ENCODE measurements around the gene SPOCK3.

DNA sequence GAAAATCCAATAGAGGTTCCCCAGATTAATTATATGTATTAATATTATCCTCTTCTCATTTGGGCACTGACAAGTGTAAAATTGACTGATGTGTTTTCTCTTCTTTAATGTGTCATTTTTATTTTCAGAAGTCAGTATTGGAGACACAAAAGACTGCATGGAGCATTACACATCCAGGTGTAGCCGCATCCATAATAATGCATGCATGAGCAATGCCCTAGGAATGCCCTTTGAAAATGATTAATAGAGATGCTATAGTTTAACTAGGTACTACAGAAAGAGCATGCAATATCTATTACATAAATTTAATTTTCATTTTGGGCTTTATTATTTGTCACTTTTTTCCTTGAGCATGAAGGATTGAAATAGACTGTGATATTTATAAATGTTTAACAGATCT lies 509.9 kb downstream of the SPOCK3 start:
- TF ChIP-seq, protein P1, sequence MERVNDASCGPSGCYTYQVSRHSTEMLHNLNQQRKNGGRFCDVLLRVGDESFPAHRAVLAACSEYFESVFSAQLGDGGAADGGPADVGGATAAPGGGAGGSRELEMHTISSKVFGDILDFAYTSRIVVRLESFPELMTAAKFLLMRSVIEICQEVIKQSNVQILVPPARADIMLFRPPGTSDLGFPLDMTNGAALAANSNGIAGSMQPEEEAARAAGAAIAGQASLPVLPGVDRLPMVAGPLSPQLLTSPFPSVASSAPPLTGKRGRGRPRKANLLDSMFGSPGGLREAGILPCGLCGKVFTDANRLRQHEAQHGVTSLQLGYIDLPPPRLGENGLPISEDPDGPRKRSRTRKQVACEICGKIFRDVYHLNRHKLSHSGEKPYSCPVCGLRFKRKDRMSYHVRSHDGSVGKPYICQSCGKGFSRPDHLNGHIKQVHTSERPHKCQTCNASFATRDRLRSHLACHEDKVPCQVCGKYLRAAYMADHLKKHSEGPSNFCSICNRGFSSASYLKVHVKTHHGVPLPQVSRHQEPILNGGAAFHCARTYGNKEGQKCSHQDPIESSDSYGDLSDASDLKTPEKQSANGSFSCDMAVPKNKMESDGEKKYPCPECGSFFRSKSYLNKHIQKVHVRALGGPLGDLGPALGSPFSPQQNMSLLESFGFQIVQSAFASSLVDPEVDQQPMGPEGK (CRISPR knock-in tag; IDR thresholded peaks at IDR 0.05; ENCODE audit: borderline replicate concordance) = no peak
- TF ChIP-seq ARNTL (CRISPR knock-in tag; IDR thresholded peaks at IDR 0.05; ENCODE audit: borderline replicate concordance, low read depth) (no peak), CSDC2 (CRISPR knock-in tag; IDR thresholded peaks at IDR 0.05) (no peak), TCF4 (CRISPR knock-in tag; IDR thresholded peaks at IDR 0.05; ENCODE audit: borderline replicate concordance) (no peak), RARB (CRISPR knock-in tag; IDR thresholded peaks at IDR 0.05) (no peak), ZFP3 (CRISPR knock-in tag; IDR thresholded peaks at IDR 0.05) (no peak), BACH2 (CRISPR knock-in tag; IDR thresholded peaks at IDR 0.05; ENCODE audit: borderline replicate concordance) (no peak), ZNF70 (CRISPR knock-in tag; IDR thresholded peaks at IDR 0.05) (no peak)
